Transverse colon (tissue), 4 donors: ENCODE data around the gene VTI1A. TPM values are rescaled to one million over a fixed set of nuclear protein-coding genes. Genes with fewer than 3 reads are reported as not detected.

Experiments
- DNase-seq: peaks from one replicate; pipeline ENCODE4 v3.0.0-alpha.2; 2019
- H3K27ac ChIP-seq, 4 donors: fragments of 200-600 bp; sonication (generic); 2 replicates each; pipeline ENCODE4 v1.5.1; 2016 to 2018; ENCODE audit warnings: inconsistent platforms in 4 of 4
- H3K27me3 ChIP-seq: fragments of 200-600 bp; sonication (generic); 2 replicates; pipeline ENCODE4 v1.5.1; 2017; ENCODE audit warnings: inconsistent platforms
- H3K36me3 ChIP-seq, 4 donors: fragments of 200-600 bp; sonication (generic); 2 replicates each; pipeline ENCODE4 v1.5.1; 2017 to 2019; ENCODE audit warnings: inconsistent platforms in 4 of 4
- H3K4me1 ChIP-seq, 4 donors: fragments of 200-600 bp; sonication (generic); 2 replicates each; pipeline ENCODE4 v1.5.1; 2017 to 2020; ENCODE audit warnings: inconsistent platforms in 4 of 4
- H3K4me3 ChIP-seq, 4 donors: fragments of 200-600 bp; sonication (generic); 1 replicate in 1 of 4; 2 replicates in 3 of 4; pipeline versions ENCODE4 v1.5.1 to v1.6.1; 2017 to 2019; ENCODE audit warnings: inconsistent platforms in 4 of 4
- H3K9me3 ChIP-seq, 2 donors: fragments of 200-600 bp; sonication (generic); 2 replicates each; pipeline ENCODE4 v1.5.1; 2017 to 2019; ENCODE audit warnings: inconsistent platforms in 2 of 2
- EP300 ChIP-seq: sonication (generic); formaldehyde crosslinking; IDR thresholded peaks from one replicate; pipeline ENCODE4 v1.6.1; 2017; ENCODE audit warnings: antibody characterized with exemption, low read depth
- POLR2A ChIP-seq: fragments of 450-650 bp; IDR thresholded peaks from one replicate; pipeline ENCODE4 v1.6.1; 2016; ENCODE audit warnings: antibody characterized with exemption, mild to moderate bottlenecking, moderate library complexity
- POLR2AphosphoS5 ChIP-seq, 3 donors: sonication (generic); formaldehyde crosslinking; IDR thresholded peaks; one replicate each; pipeline ENCODE4 v1.6.1; 2016; ENCODE audit warnings: antibody characterized with exemption in 3 of 3
- WGBS, 2 donors: methylation state at CpG; one replicate each; pipeline ENCODE4 v1.1.5; 2018; ENCODE audit warnings: low coverage in 1 of 2; 5-methylcytosine and 5-hydroxymethylcytosine counted together
- in situ Hi-C, 4 donors: fragments of 200-750 bp; cut with MboI; loops; one replicate each; pipeline versions ENCODE4 v1.15.0 to v1.15.1; 2017; ENCODE audit warnings: low sequenced_read_pairs in 3 of 4, low pct_ligation_motif_present in 1 of 4, low pct_unique_long_range_greater_than_20kb in 1 of 4
- intact Hi-C: fragments of 100-400 bp; cut with DNase I; formaldehyde crosslinking; loops from one replicate; pipeline ENCODE4 v1.15.1; 2023; ENCODE audit warnings: low total_unique reads
- total RNA-seq, 4 donors: library from RNA; depleted of rRNA; stranded (reverse); fragments of >200 nt; gene quantifications; one replicate each; pipeline ENCODE4 v1.1.0, GENCODE V29; 2016
- TF ChIP-seq, protein P1 (sequence below), 5 experiments: fragments of 200-600 bp in 3 of 5; fragments of 450-650 bp in 2 of 5; sonication (generic) in 3 of 5; IDR thresholded peaks; 1 replicate in 2 of 5; 2 replicates in 3 of 5; pipeline ENCODE4 v1.5.1; 2016 to 2017; ENCODE audit warnings: antibody characterized with exemption in 5 of 5, inconsistent platforms in 3 of 5, mild to moderate bottlenecking in 2 of 5, moderate library complexity in 1 of 5

The VTI1A gene
- total RNA-seq, 4 donors from 2014 or later, result 65.8 to 211 (median 149) TPM

DNA sequence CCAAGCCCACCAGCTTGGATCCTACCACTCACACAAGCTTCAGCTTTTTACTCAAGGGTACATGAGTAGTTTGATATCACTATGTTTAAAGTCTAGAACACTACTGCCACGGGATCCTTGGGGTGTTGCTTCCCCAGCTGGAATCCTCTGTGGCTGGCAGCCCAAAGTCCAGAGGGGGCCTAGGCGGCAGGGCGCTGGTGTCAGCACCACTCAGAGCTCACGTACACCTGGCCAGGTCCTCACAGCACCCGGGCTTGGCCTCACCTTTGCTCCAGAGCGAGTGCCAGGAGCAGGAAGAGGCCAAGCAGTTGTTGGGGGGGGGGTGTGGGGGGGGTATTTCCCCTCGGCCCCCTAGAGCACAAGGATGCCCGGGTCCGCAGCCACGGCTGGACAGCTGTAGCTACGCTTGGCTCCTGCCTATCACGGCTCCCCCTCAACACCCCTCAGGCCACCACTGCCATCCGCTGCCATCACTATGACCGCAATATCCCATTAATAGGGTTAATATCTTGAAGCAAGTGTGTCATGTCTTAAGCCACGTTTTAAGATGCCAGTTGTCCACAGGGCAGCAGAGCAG is 17.3 kb upstream of the VTI1A start:
- Histone ChIP-seq H3K4me1 (no peaks in the 10 kb centered on the region), H3K4me3 (no peak overlapping the region), H3K36me3 (peaks cover 0 to 78% (median 35%) of the 10 kb centered on the region in 4 donors), H3K27me3 (no peaks in the 10 kb centered on the region), H3K9me3 (no peaks in the 10 kb centered on the region), H3K27ac (peak overlapping the region in 1 of 4 donors; percentile 4)
- in situ Hi-C loops (loop anchor here (25.0 kb wide), 1 partner anchor 242 kb away; the partner anchor contains the start of gene GPAM (in 4 of the 4)), intact Hi-C loops (no loop called here)
- DNase-seq, result no peak
- WGBS, 2 donors, result 66 to 100% methylated on average over 2 to 15 of the region's 15 CpGs
- TF ChIP-seq EP300 (no peak), POLR2A (no peak), POLR2AphosphoS5 (IDR thresholded peaks at IDR 0.05) (peak in 1 of 3 donors; percentile 17)
- TF ChIP-seq, protein P1, sequence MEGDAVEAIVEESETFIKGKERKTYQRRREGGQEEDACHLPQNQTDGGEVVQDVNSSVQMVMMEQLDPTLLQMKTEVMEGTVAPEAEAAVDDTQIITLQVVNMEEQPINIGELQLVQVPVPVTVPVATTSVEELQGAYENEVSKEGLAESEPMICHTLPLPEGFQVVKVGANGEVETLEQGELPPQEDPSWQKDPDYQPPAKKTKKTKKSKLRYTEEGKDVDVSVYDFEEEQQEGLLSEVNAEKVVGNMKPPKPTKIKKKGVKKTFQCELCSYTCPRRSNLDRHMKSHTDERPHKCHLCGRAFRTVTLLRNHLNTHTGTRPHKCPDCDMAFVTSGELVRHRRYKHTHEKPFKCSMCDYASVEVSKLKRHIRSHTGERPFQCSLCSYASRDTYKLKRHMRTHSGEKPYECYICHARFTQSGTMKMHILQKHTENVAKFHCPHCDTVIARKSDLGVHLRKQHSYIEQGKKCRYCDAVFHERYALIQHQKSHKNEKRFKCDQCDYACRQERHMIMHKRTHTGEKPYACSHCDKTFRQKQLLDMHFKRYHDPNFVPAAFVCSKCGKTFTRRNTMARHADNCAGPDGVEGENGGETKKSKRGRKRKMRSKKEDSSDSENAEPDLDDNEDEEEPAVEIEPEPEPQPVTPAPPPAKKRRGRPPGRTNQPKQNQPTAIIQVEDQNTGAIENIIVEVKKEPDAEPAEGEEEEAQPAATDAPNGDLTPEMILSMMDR (IDR thresholded peaks at IDR 0.05), result no peak

DNA sequence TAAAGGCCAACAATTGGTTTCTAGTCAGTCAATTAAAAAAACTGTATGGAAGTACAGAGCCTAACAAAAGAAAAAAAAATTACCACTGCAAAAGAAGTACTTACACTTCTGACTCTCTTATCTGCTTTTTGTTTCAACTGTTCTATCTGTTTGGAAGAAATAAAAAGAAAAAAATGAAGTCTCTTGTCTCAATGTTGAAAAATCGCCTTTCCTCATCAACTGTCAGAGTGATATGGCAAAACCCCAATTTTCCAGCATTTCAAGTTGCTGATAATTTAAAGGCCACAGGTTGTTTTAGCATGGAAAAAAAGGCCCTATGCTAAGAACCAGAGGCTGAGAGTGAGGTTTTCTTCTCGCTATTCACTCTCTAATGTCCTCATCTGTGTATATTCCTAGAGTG is 13.9 kb upstream of the VTI1A start:
- in situ Hi-C loops, result loop anchor here (25.0 kb wide), 1 partner anchor 246 kb away; the partner anchor contains the start of gene GPAM (in 4 of the 4)
- intact Hi-C loops, result no loop called here

DNA sequence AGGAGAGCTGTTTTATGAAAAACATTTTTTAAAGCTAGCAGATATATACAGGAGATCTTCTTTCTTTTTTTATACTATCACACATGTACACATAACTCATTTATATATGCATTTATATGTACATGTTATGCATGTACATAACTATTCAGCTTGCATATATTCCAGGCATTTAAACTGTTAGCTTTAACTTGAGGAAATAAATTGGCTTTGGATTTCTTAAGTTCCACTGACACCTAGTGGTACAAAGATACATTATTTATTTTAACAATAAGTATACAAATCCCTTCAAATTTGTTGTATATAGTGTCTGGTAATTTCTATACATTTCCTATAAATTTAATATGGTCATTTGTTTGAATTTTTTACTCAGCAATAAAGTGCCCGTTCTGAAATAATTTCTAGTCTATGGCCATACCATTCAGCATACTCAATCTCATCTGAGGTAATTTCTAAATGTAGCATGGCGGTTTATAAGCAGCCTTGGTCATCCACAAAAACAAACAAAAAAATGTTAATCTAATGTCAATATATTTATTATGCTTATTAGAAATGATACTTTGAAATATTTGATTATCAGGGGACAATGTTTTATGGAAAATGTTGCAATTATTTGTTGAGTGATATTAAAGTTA is 11.9 kb upstream of the VTI1A start:
- no peaks in the 10 kb centered on the region for H3K4me1 ChIP-seq
- H3K27me3 ChIP-seq, result no peaks in the 10 kb centered on the region
- 76 to 77% methylated on average over 2 of the region's 2 CpGs for WGBS, 2 donors
- H3K27ac ChIP-seq, result no peak overlapping the region
- peaks cover 0 to 74% (median 13%) of the 10 kb centered on the region in 4 donors for H3K36me3 ChIP-seq
- intact Hi-C loops, result no loop called here
- no peak for DNase-seq
- H3K4me3 ChIP-seq, result no peak overlapping the region
- in situ Hi-C loops, result loop anchor here (25.0 kb wide), 1 partner anchor 248 kb away; the partner anchor contains the start of gene GPAM (in 4 of the 4)
- no peak for TF ChIP-seq POLR2AphosphoS5 (IDR thresholded peaks at IDR 0.05)
- TF ChIP-seq, protein P1 (IDR thresholded peaks at IDR 0.05), result peak; percentile 40 to 63 (median 49)
- TF ChIP-seq POLR2A, result no peak
- no peak for TF ChIP-seq EP300
- no peaks in the 10 kb centered on the region for H3K9me3 ChIP-seq

More for the DNA sequence above, 13.9 kb upstream of the VTI1A start:
- no peak for DNase-seq
- no peak for TF ChIP-seq EP300
- TF ChIP-seq POLR2A, result no peak
- TF ChIP-seq POLR2AphosphoS5 (IDR thresholded peaks at IDR 0.05), result no peak
- TF ChIP-seq, protein P1 (IDR thresholded peaks at IDR 0.05), result no peak
- Histone ChIP-seq H3K4me1 (no peaks in the 10 kb centered on the region), H3K27ac (no peak overlapping the region), H3K27me3 (no peaks in the 10 kb centered on the region), H3K36me3 (peaks cover 0 to 71% (median 16%) of the 10 kb centered on the region in 4 donors), H3K9me3 (no peaks in the 10 kb centered on the region), H3K4me3 (no peak overlapping the region)
- 80 to 94% methylated on average over 1 to 2 of the region's 2 CpGs for WGBS, 2 donors

DNA sequence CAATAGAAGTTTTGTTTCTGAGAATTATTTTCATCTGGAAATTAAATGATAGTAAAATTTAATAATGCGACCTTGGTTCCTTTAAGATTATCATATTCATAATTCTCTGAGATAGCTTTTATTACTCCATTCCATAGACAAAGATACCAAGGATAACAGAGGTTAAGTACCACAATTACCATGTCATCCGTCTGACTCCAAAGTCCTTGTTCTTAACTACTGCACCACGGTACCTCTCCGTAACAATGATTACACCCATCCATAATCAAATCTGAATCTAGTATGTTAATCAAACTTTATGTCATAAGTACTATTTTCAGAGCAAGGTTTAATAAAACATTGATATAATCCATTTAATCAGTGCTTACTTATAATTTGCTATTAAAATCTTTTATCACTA is 8.7 kb upstream of the VTI1A start:
- WGBS, 2 donors, result 80 to 96% methylated on average over 4 of the region's 4 CpGs
- no peaks in the 10 kb centered on the region for H3K4me1 ChIP-seq
- H3K36me3 ChIP-seq, result peaks cover 0 to 53% (median 9%) of the 10 kb centered on the region in 4 donors
- intact Hi-C loops (no loop called here), in situ Hi-C loops (loop anchor here (25.0 kb wide), 1 partner anchor 251 kb away; the partner anchor contains the start of gene GPAM (in 4 of the 4))
- H3K9me3 ChIP-seq, result no peaks in the 10 kb centered on the region
- TF ChIP-seq EP300 (no peak), POLR2A (no peak), POLR2AphosphoS5 (IDR thresholded peaks at IDR 0.05) (no peak)
- TF ChIP-seq, protein P1 (IDR thresholded peaks at IDR 0.05), result no peak
- no peak overlapping the region for H3K27ac ChIP-seq
- H3K4me3 ChIP-seq, result no peak overlapping the region
- DNase-seq, result no peak
- H3K27me3 ChIP-seq, result no peaks in the 10 kb centered on the region
